KMS-11 (cell line): Measurements from ENCODE around the gene SYNJ1.
A peak's percentile ranks its signal among the peaks of the same experiment; 100 is the strongest.

ENCODE experiments used
- H2AFZ ChIP-seq: fragments of 200-600 bp; sonication (generic); 2 replicates; pipeline ENCODE4 v1.6.1; 2016; ENCODE audit warnings: antibody characterized with exemption, mixed run types, low read depth
- H3K27ac ChIP-seq: fragments of 200-600 bp; sonication (generic); 2 replicates; pipeline ENCODE4 v1.6.1; 2016; ENCODE audit warnings: mild to moderate bottlenecking, mixed run types
- H3K27me3 ChIP-seq: fragments of 200-600 bp; sonication (generic); 2 replicates; pipeline ENCODE4 v1.6.1; 2017; ENCODE audit warnings: mild to moderate bottlenecking, low read depth, mixed run types, moderate library complexity; ENCODE audit not compliant: insufficient read depth
- H3K36me3 ChIP-seq: fragments of 200-600 bp; sonication (generic); 2 replicates; pipeline ENCODE4 v1.6.1; 2017; ENCODE audit warnings: mild to moderate bottlenecking, mixed run types; ENCODE audit not compliant: insufficient read depth
- H3K4me1 ChIP-seq: fragments of 200-600 bp; sonication (generic); 2 replicates; pipeline ENCODE4 v1.6.1; 2016; ENCODE audit warnings: mild to moderate bottlenecking, low read depth, mixed run types; ENCODE audit not compliant: poor library complexity, severe bottlenecking
- H3K4me2 ChIP-seq: fragments of 200-600 bp; sonication (generic); 2 replicates; pipeline ENCODE4 v1.7.0; 2016; ENCODE audit warnings: mild to moderate bottlenecking, mixed run types
- H3K4me3 ChIP-seq: fragments of 200-600 bp; sonication (generic); IDR thresholded peaks from 2 replicates; pipeline ENCODE4 v1.6.1; 2017; ENCODE audit warnings: low read depth, low read length, mixed read lengths; ENCODE audit not compliant: insufficient read depth
- H3K79me2 ChIP-seq: fragments of 200-600 bp; sonication (generic); 2 replicates; pipeline ENCODE4 v1.6.1; 2016; ENCODE audit warnings: low read depth, mixed run types; ENCODE audit not compliant: insufficient read depth
- H3K9ac ChIP-seq: fragments of 200-600 bp; sonication (generic); 2 replicates; pipeline ENCODE4 v1.6.1; 2016; ENCODE audit warnings: mild to moderate bottlenecking, mixed run types
- H4K20me1 ChIP-seq: fragments of 200-600 bp; sonication (generic); 2 replicates; pipeline ENCODE4 v1.6.1; 2016; ENCODE audit warnings: mild to moderate bottlenecking, mixed run types; ENCODE audit not compliant: insufficient read depth
- CTCF ChIP-seq: fragments of 200-600 bp; sonication (generic); conservative IDR thresholded peaks from 2 replicates; pipeline ENCODE4 v1.6.1; 2017; ENCODE audit warnings: low read depth, mild to moderate bottlenecking, antibody characterized with exemption, low read length, moderate library complexity, mixed read lengths

Gene SYNJ1

GRCh38 chr21:32710069-32710784 is 17.6 kb downstream of the SYNJ1 start:
- H3K4me1 ChIP-seq = peaks cover 43% of the 10 kb centered on the region
- H2AFZ ChIP-seq = no peak overlapping the region
- H3K79me2 ChIP-seq = peaks cover 16% of the 10 kb centered on the region
- no peak overlapping the region for H3K4me3 ChIP-seq
- no peak overlapping the region for H3K9ac ChIP-seq
- no peak for TF ChIP-seq CTCF
- no peaks in the 10 kb centered on the region for H3K27me3 ChIP-seq
- H4K20me1 ChIP-seq = no peaks in the 10 kb centered on the region
- H3K4me2 ChIP-seq = peak overlapping the region; percentile 62
- H3K27ac ChIP-seq = no peak overlapping the region
- H3K36me3 ChIP-seq = no peaks in the 10 kb centered on the region

GRCh38 chr21:32708069-32708468 is 19.7 kb downstream of the SYNJ1 start:
- Histone ChIP-seq H3K27ac (no peak overlapping the region), H3K4me2 (no peak overlapping the region), H3K79me2 (peaks cover 16% of the 10 kb centered on the region), H3K4me1 (peaks cover 35% of the 10 kb centered on the region), H3K9ac (no peak overlapping the region), H4K20me1 (no peaks in the 10 kb centered on the region), H3K36me3 (no peaks in the 10 kb centered on the region), H3K27me3 (no peaks in the 10 kb centered on the region), H3K4me3 (no peak overlapping the region), H2AFZ (no peak overlapping the region)
- no peak for TF ChIP-seq CTCF

- TF ChIP-seq CTCF = no peak
- Histone ChIP-seq H3K4me1 (peaks cover 14% of the 10 kb centered on the region), H3K27ac (no peak overlapping the region), H3K4me3 (no peak overlapping the region), H3K27me3 (no peaks in the 10 kb centered on the region), H4K20me1 (no peaks in the 10 kb centered on the region), H3K79me2 (peaks cover 2% of the 10 kb centered on the region), H3K36me3 (no peaks in the 10 kb centered on the region), H2AFZ (no peak overlapping the region), H3K9ac (no peak overlapping the region), H3K4me2 (no peak overlapping the region)
These were observed 21.9 kb downstream of the SYNJ1 start for GRCh38 chr21:32705901-32706300.

GRCh38 chr21:32705139-32705538 is 22.7 kb downstream of the SYNJ1 start:
- TF ChIP-seq CTCF = no peak
- Histone ChIP-seq H3K36me3 (no peaks in the 10 kb centered on the region), H3K79me2 (no peaks in the 10 kb centered on the region), H3K4me3 (no peak overlapping the region), H3K9ac (no peak overlapping the region), H4K20me1 (no peaks in the 10 kb centered on the region), H3K27me3 (no peaks in the 10 kb centered on the region), H3K27ac (no peak overlapping the region), H3K4me1 (peaks cover 6% of the 10 kb centered on the region), H2AFZ (no peak overlapping the region), H3K4me2 (no peak overlapping the region)
